ENCODE measurements around the gene BMPER. TPM values are rescaled to one million over a fixed set of nuclear protein-coding genes. Genes with fewer than 3 reads are reported as not detected.

The BMPER gene
- total and polyA plus RNA-seq, 8 donors = 1.9 to 9.5 (median 4.6) TPM; not detected in 1

GRCh38 chr7:34022626-34023025 is 117.3 kb downstream of the BMPER start:
- H3K4me1 ChIP-seq = peaks cover 0 to 3% (median 0%) of the 10 kb centered on the region in 4 donors
- intact Hi-C loops (cut with DNase I; ENCODE audit: low total_unique reads) = no loop called here
- no peak for TF ChIP-seq POLR2AphosphoS5 (IDR thresholded peaks at IDR 0.05)
- TF ChIP-seq POLR2A (IDR thresholded peaks at IDR 0.05) = no peak
- no peak for TF ChIP-seq EP300 (IDR thresholded peaks at IDR 0.05)
- no peak for TF ChIP-seq CTCF (IDR thresholded peaks at IDR 0.05)
- DNase-seq = no peak
- no peak overlapping the region for H3K27ac ChIP-seq
- no peaks in the 10 kb centered on the region for H3K36me3 ChIP-seq
- H3K9me3 ChIP-seq = no peaks in the 10 kb centered on the region
- H3K27me3 ChIP-seq = no peaks in the 10 kb centered on the region
- no peak overlapping the region for H3K4me3 ChIP-seq
- WGBS, 5 donors = 76 to 90% (median 85%) methylated on average over 5 of the region's 5 CpGs

GRCh38 chr7:34025600-34025999 is 120.3 kb downstream of the BMPER start:
- intact Hi-C loops (cut with DNase I; ENCODE audit: low total_unique reads) = no loop called here
- no peaks in the 10 kb centered on the region for H3K36me3 ChIP-seq
- no peak for DNase-seq

GRCh38 chr7:34026481-34027190 is 121.3 kb downstream of the BMPER start:
- no peak for TF ChIP-seq POLR2A (IDR thresholded peaks at IDR 0.05)
- TF ChIP-seq POLR2AphosphoS5 (IDR thresholded peaks at IDR 0.05) = no peak
- no peak for TF ChIP-seq EP300 (IDR thresholded peaks at IDR 0.05)
- TF ChIP-seq CTCF (IDR thresholded peaks at IDR 0.05) = no peak
- Histone ChIP-seq H3K27ac (no peak overlapping the region), H3K36me3 (no peaks in the 10 kb centered on the region), H3K27me3 (no peaks in the 10 kb centered on the region), H3K4me1 (no peaks in the 10 kb centered on the region), H3K9me3 (no peaks in the 10 kb centered on the region), H3K4me3 (no peak overlapping the region)
- DNase-seq = no peak
- intact Hi-C loops (cut with DNase I; ENCODE audit: low total_unique reads) = no loop called here
- 51 to 74% (median 69%) methylated on average over 4 of the region's 4 CpGs for WGBS, 5 donors

More at GRCh38 chr7:34025600-34025999, 120.3 kb downstream of the BMPER start:
- Histone ChIP-seq H3K9me3 (no peaks in the 10 kb centered on the region), H3K27ac (peak overlapping the region in 1 of 5 donors; percentile 1), H3K4me3 (no peak overlapping the region), H3K4me1 (no peaks in the 10 kb centered on the region), H3K27me3 (no peaks in the 10 kb centered on the region)
- no peak for TF ChIP-seq EP300 (IDR thresholded peaks at IDR 0.05)
- 46 to 63% (median 58%) methylated on average over 5 of the region's 5 CpGs for WGBS, 5 donors

GRCh38 chr7:34031156-34031555 is 125.8 kb downstream of the BMPER start:
- TF ChIP-seq EP300 (IDR thresholded peaks at IDR 0.05) (no peak), POLR2A (IDR thresholded peaks at IDR 0.05) (no peak), CTCF (IDR thresholded peaks at IDR 0.05) (no peak), POLR2AphosphoS5 (IDR thresholded peaks at IDR 0.05) (no peak)
- WGBS, 5 donors = 79 to 93% (median 87%) methylated on average over 2 of the region's 2 CpGs
- no peak overlapping the region for H3K27ac ChIP-seq

GRCh38 chr7:34034728-34035127 is 129.4 kb downstream of the BMPER start:
- no peak for DNase-seq
- WGBS, 5 donors = 72 to 98% (median 86%) methylated on average over 1 of the region's 1 CpG
- Histone ChIP-seq H3K27ac (no peak overlapping the region), H3K4me1 (peaks cover 0 to 33% (median 18%) of the 10 kb centered on the region in 4 donors), H3K27me3 (no peaks in the 10 kb centered on the region), H3K4me3 (no peak overlapping the region), H3K36me3 (no peaks in the 10 kb centered on the region), H3K9me3 (no peaks in the 10 kb centered on the region)
- intact Hi-C loops (cut with DNase I; ENCODE audit: low total_unique reads) = no loop called here
- TF ChIP-seq EP300 (IDR thresholded peaks at IDR 0.05) (no peak), POLR2A (IDR thresholded peaks at IDR 0.05) (no peak), CTCF (IDR thresholded peaks at IDR 0.05) (no peak), POLR2AphosphoS5 (IDR thresholded peaks at IDR 0.05) (no peak)

More at GRCh38 chr7:34031156-34031555, 125.8 kb downstream of the BMPER start:
- no peaks in the 10 kb centered on the region for H3K9me3 ChIP-seq
- peaks cover 0 to 11% (median 6%) of the 10 kb centered on the region in 4 donors for H3K4me1 ChIP-seq
- H3K36me3 ChIP-seq = no peaks in the 10 kb centered on the region
- H3K4me3 ChIP-seq = no peak overlapping the region
- intact Hi-C loops (cut with DNase I; ENCODE audit: low total_unique reads) = no loop called here
- DNase-seq = no peak
- no peaks in the 10 kb centered on the region for H3K27me3 ChIP-seq

All from stomach (tissue), 9 donors.